HepG2 (cell line): ENCODE data around the gene POLR2H. TPM values are rescaled to one million over a fixed set of nuclear protein-coding genes. Genes with fewer than 3 reads are reported as not detected.

Experiments used
- AHR ChIP-seq: IDR thresholded peaks from 2 replicates; pipeline ENCODE4 v1.6.1; 2018; ENCODE audit warnings: missing genetic modification reagents, missing compliant biosample characterization
- GABPB1 ChIP-seq: IDR thresholded peaks from 2 replicates; pipeline ENCODE4 v1.6.1; 2016; ENCODE audit warnings: mild to moderate bottlenecking, missing genetic modification reagents, moderate library complexity, missing compliant biosample characterization
- KDM5B ChIP-seq: sonication (generic); formaldehyde crosslinking; IDR thresholded peaks from 2 replicates; pipeline ENCODE4 v1.4.0; 2020; ENCODE audit warnings: missing genetic modification reagents, mild to moderate bottlenecking, borderline replicate concordance
- NFIB ChIP-seq: sonication (generic); formaldehyde crosslinking; IDR thresholded peaks from 2 replicates; pipeline ENCODE4 v1.9.0; 2021; ENCODE audit warnings: missing genetic modification reagents, mild to moderate bottlenecking, borderline replicate concordance
- U2AF2 ChIP-seq: fragments of 200-400 bp; formaldehyde crosslinking; IDR thresholded peaks from 2 replicates; pipeline ENCODE4 v1.6.1; 2017; ENCODE audit warnings: low read depth, mild to moderate bottlenecking, low read length
- ZFP36L1 ChIP-seq: sonication (generic); formaldehyde crosslinking; IDR thresholded peaks from 2 replicates; pipeline ENCODE4 v1.8.0; 2022; ENCODE audit warnings: mild to moderate bottlenecking, missing genetic modification reagents, moderate library complexity
- ZNF10 ChIP-seq: sonication (generic); formaldehyde crosslinking; IDR thresholded peaks from 2 replicates; pipeline ENCODE4 v1.4.0; 2020; ENCODE audit warnings: mild to moderate bottlenecking, low read depth, missing genetic modification reagents, borderline replicate concordance
- ZNF326 ChIP-seq: sonication (generic); formaldehyde crosslinking; IDR thresholded peaks from 2 replicates; pipeline ENCODE4 v1.4.0; 2020; ENCODE audit warnings: missing genetic modification reagents, borderline replicate concordance
- polyA plus RNA-seq, 8 experiments: library from polyadenylated mRNA; depleted of rRNA in 3 of 8; stranded (reverse) in 7 of 8; unstranded in 1 of 8; fragments of >200 nt; fragmentation: Illumina TruSeq in 4 of 8; extraction: Trizol in 4 of 8; gene quantifications; 2 replicates each; pipeline versions ENCODE4 v1.2.1 to v1.2.3, GENCODE V29; 2011 to 2016; ENCODE audit warnings: low read depth in 4 of 8, missing spikeins in 1 of 8, mixed read lengths in 1 of 8; ENCODE audit not compliant: insufficient read depth in 1 of 8
- total RNA-seq, 5 experiments: library from RNA; depleted of rRNA; stranded (reverse); fragments of >200 nt; fragmentation: Illumina TruSeq; extraction: Trizol; gene quantifications; 2 replicates each; pipeline ENCODE4 v1.2.3, GENCODE V29; 2016; ENCODE audit warnings: low read depth in 1 of 5
- TF ChIP-seq, protein P1 (sequence below): sonication (generic); formaldehyde crosslinking; IDR thresholded peaks from 2 replicates; pipeline ENCODE4 v1.4.0; 2020; ENCODE audit warnings: missing genetic modification reagents, mild to moderate bottlenecking, borderline replicate concordance
- TF ChIP-seq, protein P2 (sequence below): sonication (generic); formaldehyde crosslinking; IDR thresholded peaks from 2 replicates; pipeline ENCODE4 v1.5.0; 2020; ENCODE audit warnings: mild to moderate bottlenecking, missing genetic modification reagents, borderline replicate concordance
- TF ChIP-seq, protein P3 (sequence below): sonication (generic); formaldehyde crosslinking; IDR thresholded peaks from 2 replicates; pipeline ENCODE4 v1.4.0; 2020; ENCODE audit warnings: missing genetic modification reagents, mild to moderate bottlenecking, borderline replicate concordance
- TF ChIP-seq, protein P4 (sequence below): sonication (generic); formaldehyde crosslinking; IDR thresholded peaks from 2 replicates; pipeline ENCODE4 v1.5.1; 2020; ENCODE audit warnings: mild to moderate bottlenecking, missing genetic modification reagents, borderline replicate concordance
- TF ChIP-seq, protein P5 (sequence below): sonication (generic); formaldehyde crosslinking; IDR thresholded peaks from 2 replicates; pipeline ENCODE4 v1.4.0; 2020; ENCODE audit warnings: mild to moderate bottlenecking, missing genetic modification reagents, borderline replicate concordance

The POLR2H gene
- total and polyA plus RNA-seq, 2 of the 13 experiments (the other 11 are each of a cell fraction or from before 2014, with no cell fraction given): 118 to 194 TPM

DNA sequence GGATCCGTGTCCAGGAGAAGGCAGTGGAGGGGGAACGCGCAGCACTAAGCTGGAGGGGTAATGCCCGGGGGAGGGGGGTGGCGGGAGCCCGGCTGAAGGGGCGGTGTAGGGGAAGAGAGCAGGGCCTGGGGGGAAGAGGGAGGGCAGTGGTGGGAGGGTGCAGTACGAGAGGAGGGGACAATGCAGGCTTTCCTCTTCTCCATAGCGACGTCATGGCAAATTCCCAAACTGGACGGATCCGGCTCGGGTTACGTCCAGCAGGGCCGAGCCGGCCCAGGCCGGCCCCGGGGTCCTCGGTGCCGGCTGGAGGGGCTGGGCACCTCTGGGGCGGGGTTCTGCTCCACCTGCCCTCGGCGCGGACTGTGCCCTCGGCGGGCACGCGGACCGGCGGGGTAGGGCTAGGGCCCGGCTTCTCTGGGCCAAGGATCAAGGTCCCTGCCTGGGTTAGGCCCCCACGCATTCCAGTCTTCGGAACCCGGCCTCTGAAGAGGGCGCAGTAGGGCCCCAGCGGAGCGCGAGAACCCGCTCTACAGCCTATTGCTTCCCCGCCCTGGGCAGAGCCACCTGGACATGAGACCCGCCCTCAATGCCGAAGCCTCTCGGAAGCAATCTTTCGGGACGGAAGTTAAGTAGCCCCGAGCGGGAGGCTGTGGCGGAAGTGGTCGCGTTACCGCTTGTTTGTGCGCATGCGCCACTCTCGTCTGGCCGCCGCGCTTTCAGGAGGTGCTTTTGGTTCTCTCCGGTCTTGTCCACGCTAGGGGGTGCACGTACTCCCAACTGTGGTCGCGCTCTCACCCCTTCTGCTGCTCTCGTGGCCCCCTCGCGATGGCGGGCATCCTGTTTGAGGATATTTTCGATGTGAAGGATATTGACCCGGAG is 1.4 kb downstream of the POLR2H start (continued):
- TF ChIP-seq ZFP36L1 (CRISPR knock-in tag) (peak; percentile 88; the same call in 1 of the 2 replicates), GABPB1 (CRISPR knock-in tag) (peak; percentile 97), ZNF10 (no peak), U2AF2 (no peak), AHR (CRISPR knock-in tag) (no peak; the same call in 1 of the 2 replicates), NFIB (CRISPR knock-in tag) (no peak), ZNF326 (no peak), KDM5B (CRISPR knock-in tag) (peak; percentile 88; the same call in 1 of the 2 replicates)
- TF ChIP-seq, protein P1, sequence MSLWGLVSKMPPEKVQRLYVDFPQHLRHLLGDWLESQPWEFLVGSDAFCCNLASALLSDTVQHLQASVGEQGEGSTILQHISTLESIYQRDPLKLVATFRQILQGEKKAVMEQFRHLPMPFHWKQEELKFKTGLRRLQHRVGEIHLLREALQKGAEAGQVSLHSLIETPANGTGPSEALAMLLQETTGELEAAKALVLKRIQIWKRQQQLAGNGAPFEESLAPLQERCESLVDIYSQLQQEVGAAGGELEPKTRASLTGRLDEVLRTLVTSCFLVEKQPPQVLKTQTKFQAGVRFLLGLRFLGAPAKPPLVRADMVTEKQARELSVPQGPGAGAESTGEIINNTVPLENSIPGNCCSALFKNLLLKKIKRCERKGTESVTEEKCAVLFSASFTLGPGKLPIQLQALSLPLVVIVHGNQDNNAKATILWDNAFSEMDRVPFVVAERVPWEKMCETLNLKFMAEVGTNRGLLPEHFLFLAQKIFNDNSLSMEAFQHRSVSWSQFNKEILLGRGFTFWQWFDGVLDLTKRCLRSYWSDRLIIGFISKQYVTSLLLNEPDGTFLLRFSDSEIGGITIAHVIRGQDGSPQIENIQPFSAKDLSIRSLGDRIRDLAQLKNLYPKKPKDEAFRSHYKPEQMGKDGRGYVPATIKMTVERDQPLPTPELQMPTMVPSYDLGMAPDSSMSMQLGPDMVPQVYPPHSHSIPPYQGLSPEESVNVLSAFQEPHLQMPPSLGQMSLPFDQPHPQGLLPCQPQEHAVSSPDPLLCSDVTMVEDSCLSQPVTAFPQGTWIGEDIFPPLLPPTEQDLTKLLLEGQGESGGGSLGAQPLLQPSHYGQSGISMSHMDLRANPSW (CRISPR knock-in tag): peak; percentile 74; the same call in 1 of the 2 replicates
- TF ChIP-seq, protein P2, sequence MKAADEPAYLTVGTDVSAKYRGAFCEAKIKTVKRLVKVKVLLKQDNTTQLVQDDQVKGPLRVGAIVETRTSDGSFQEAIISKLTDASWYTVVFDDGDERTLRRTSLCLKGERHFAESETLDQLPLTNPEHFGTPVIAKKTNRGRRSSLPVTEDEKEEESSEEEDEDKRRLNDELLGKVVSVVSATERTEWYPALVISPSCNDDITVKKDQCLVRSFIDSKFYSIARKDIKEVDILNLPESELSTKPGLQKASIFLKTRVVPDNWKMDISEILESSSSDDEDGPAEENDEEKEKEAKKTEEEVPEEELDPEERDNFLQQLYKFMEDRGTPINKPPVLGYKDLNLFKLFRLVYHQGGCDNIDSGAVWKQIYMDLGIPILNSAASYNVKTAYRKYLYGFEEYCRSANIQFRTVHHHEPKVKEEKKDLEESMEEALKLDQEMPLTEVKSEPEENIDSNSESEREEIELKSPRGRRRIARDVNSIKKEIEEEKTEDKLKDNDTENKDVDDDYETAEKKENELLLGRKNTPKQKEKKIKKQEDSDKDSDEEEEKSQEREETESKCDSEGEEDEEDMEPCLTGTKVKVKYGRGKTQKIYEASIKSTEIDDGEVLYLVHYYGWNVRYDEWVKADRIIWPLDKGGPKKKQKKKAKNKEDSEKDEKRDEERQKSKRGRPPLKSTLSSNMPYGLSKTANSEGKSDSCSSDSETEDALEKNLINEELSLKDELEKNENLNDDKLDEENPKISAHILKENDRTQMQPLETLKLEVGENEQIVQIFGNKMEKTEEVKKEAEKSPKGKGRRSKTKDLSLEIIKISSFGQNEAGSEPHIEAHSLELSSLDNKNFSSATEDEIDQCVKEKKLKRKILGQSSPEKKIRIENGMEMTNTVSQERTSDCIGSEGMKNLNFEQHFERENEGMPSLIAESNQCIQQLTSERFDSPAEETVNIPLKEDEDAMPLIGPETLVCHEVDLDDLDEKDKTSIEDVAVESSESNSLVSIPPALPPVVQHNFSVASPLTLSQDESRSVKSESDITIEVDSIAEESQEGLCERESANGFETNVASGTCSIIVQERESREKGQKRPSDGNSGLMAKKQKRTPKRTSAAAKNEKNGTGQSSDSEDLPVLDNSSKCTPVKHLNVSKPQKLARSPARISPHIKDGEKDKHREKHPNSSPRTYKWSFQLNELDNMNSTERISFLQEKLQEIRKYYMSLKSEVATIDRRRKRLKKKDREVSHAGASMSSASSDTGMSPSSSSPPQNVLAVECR (CRISPR knock-in tag): peak; percentile 82
- TF ChIP-seq, protein P3, sequence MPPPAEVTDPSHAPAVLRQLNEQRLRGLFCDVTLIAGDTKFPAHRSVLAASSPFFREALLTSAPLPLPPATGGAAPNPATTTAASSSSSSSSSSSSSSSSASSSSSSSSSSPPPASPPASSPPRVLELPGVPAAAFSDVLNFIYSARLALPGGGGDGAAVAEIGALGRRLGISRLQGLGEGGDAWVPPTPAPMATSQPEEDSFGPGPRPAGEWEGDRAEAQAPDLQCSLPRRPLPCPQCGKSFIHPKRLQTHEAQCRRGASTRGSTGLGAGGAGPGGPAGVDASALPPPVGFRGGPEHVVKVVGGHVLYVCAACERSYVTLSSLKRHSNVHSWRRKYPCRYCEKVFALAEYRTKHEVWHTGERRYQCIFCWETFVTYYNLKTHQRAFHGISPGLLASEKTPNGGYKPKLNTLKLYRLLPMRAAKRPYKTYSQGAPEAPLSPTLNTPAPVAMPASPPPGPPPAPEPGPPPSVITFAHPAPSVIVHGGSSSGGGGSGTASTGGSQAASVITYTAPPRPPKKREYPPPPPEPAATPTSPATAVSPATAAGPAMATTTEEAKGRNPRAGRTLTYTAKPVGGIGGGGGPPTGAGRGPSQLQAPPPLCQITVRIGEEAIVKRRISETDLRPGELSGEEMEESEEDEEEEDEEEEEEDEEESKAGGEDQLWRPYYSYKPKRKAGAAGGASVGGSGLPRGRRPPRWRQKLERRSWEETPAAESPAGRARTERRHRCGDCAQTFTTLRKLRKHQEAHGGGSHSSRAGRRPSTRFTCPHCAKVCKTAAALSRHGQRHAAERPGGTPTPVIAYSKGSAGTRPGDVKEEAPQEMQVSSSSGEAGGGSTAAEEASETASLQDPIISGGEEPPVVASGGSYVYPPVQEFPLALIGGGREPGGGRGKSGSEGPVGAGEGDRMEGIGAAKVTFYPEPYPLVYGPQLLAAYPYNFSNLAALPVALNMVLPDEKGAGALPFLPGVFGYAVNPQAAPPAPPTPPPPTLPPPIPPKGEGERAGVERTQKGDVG: no peak
- TF ChIP-seq, protein P4, sequence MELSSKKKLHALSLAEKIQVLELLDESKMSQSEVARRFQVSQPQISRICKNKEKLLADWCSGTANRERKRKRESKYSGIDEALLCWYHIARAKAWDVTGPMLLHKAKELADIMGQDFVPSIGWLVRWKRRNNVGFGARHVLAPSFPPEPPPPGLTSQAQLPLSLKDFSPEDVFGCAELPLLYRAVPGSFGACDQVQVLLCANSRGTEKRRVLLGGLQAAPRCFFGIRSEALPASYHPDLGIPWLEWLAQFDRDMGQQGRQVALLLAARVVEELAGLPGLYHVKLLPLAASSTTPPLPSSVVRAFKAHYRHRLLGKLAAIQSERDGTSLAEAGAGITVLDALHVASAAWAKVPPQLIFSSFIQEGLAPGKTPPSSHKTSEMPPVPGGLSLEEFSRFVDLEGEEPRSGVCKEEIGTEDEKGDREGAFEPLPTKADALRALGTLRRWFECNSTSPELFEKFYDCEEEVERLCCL (CRISPR knock-in tag): no peak
- TF ChIP-seq, protein P5, sequence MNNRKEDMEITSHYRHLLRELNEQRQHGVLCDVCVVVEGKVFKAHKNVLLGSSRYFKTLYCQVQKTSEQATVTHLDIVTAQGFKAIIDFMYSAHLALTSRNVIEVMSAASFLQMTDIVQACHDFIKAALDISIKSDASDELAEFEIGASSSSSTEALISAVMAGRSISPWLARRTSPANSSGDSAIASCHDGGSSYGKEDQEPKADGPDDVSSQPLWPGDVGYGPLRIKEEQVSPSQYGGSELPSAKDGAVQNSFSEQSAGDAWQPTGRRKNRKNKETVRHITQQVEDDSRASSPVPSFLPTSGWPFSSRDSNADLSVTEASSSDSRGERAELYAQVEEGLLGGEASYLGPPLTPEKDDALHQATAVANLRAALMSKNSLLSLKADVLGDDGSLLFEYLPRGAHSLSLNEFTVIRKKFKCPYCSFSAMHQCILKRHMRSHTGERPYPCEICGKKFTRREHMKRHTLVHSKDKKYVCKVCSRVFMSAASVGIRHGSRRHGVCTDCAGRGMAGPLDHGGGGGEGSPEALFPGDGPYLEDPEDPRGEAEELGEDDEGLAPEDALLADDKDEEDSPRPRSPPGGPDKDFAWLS (CRISPR knock-in tag): no peak
